Duodenal mucosa (tissue), 2 donors: ENCODE results near the gene PSRC1.
A peak's percentile ranks its signal among the peaks of the same experiment; 100 is the strongest.

ENCODE experiments used
- H3K27ac ChIP-seq: one replicate; pipeline ENCODE4 v1.7.0; 2013; ENCODE audit warnings: low read depth, low read length
- H3K27me3 ChIP-seq, 2 donors: one replicate each; pipeline ENCODE4 v1.7.0; 2013; ENCODE audit warnings: low read length in 2 of 2, control low read depth in 1 of 2; ENCODE audit not compliant: insufficient read depth in 2 of 2, control insufficient read depth in 1 of 2
- H3K36me3 ChIP-seq, 2 donors: one replicate each; pipeline ENCODE4 v1.7.0; 2013; ENCODE audit warnings: low read length in 2 of 2, control low read depth in 1 of 2; ENCODE audit not compliant: insufficient read depth in 2 of 2, control insufficient read depth in 1 of 2
- H3K4me1 ChIP-seq, 2 donors: one replicate each; pipeline ENCODE4 v1.7.0; 2013; ENCODE audit warnings: low read length in 2 of 2, control low read depth in 1 of 2; ENCODE audit not compliant: insufficient read depth in 2 of 2, control insufficient read depth in 1 of 2
- H3K4me3 ChIP-seq, 2 donors: one replicate each; pipeline ENCODE4 v1.7.0; 2013; ENCODE audit warnings: low read length in 2 of 2, low read depth in 1 of 2
- H3K9ac ChIP-seq, 2 donors: one replicate each; pipeline ENCODE4 v1.7.0; 2013; ENCODE audit warnings: low read length in 2 of 2, low read depth in 1 of 2
- H3K9me3 ChIP-seq, 2 donors: one replicate each; pipeline ENCODE4 v1.7.0; 2013; ENCODE audit warnings: low read length in 2 of 2, control low read depth in 1 of 2; ENCODE audit not compliant: control insufficient read depth in 1 of 2

PSRC1 gene

DNA sequence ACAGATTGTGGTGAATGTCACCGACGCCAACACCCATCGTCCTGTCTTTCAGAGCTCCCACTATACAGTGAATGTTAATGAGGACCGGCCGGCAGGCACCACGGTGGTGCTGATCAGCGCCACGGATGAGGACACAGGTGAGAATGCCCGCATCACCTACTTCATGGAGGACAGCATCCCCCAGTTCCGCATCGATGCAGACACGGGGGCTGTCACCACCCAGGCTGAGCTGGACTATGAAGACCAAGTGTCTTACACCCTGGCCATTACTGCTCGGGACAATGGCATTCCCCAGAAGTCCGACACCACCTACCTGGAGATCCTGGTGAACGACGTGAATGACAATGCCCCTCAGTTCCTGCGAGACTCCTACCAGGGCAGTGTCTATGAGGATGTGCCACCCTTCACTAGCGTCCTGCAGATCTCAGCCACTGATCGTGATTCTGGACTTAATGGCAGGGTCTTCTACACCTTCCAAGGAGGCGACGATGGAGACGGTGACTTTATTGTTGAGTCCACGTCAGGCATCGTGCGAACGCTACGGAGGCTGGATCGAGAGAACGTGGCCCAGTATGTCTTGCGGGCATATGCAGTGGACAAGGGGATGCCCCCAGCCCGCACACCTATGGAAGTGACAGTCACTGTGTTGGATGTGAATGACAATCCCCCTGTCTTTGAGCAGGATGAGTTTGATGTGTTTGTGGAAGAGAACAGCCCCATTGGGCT, 30.6 kb downstream of the PSRC1 start:
- Histone ChIP-seq H3K9ac (no peak overlapping the region), H3K9me3 (no peaks in the 10 kb centered on the region), H3K36me3 (no peaks in the 10 kb centered on the region), H3K27me3 (no peaks in the 10 kb centered on the region), H3K27ac (no peak overlapping the region), H3K4me1 (peaks cover 15 to 25% of the 10 kb centered on the region in 2 donors), H3K4me3 (no peak overlapping the region)

DNA sequence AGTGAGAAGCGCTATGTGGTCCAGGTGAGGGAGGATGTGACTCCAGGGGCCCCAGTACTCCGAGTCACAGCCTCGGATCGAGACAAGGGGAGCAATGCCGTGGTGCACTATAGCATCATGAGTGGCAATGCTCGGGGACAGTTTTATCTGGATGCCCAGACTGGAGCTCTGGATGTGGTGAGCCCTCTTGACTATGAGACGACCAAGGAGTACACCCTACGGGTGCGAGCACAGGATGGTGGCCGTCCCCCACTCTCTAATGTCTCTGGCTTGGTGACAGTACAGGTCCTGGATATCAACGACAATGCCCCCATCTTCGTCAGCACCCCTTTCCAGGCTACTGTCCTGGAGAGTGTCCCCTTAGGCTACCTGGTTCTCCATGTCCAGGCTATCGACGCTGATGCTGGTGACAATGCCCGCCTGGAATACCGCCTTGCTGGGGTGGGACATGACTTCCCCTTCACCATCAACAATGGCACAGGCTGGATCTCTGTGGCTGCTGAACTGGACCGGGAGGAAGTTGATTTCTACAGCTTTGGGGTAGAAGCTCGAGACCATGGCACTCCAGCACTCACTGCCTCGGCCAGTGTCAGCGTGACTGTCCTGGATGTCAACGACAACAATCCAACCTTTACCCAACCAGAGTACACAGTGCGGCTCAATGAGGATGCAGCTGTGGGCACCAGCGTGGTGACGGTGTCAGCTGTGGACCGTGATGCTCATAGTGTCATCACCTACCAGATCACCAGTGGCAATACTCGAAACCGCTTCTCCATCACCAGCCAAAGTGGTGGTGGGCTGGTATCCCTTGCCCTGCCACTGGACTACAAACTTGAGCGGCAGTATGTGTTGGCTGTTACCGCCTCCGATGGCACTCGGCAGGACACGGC, 31.4 kb downstream of the PSRC1 start:
- Histone ChIP-seq H3K4me3 (no peak overlapping the region), H3K9me3 (no peaks in the 10 kb centered on the region), H3K27me3 (no peaks in the 10 kb centered on the region), H3K9ac (no peak overlapping the region), H3K4me1 (peaks cover 15 to 25% of the 10 kb centered on the region in 2 donors), H3K36me3 (no peaks in the 10 kb centered on the region), H3K27ac (no peak overlapping the region)

GRCh38 chr1:109250454-109251276, 32.3 kb downstream of the PSRC1 start:
- Histone ChIP-seq H3K4me1 (peaks cover 15 to 25% of the 10 kb centered on the region in 2 donors), H3K4me3 (peak overlapping the region in 1 of 2 donors; percentile 63), H3K9me3 (no peaks in the 10 kb centered on the region), H3K36me3 (no peaks in the 10 kb centered on the region), H3K9ac (peak overlapping the region in 1 of 2 donors; percentile 32), H3K27ac (no peak overlapping the region), H3K27me3 (no peaks in the 10 kb centered on the region)

- Histone ChIP-seq H3K9me3 (no peaks in the 10 kb centered on the region), H3K9ac (peak overlapping the region in 1 of 2 donors; percentile 32), H3K36me3 (no peaks in the 10 kb centered on the region), H3K4me1 (peaks cover 7 to 17% of the 10 kb centered on the region in 2 donors), H3K4me3 (peak overlapping the region; percentile 22 to 63), H3K27ac (no peak overlapping the region), H3K27me3 (no peaks in the 10 kb centered on the region)
Measured at GRCh38 chr1:109249654-109250401, 33.1 kb downstream of the PSRC1 start.

GRCh38 chr1:109248797-109249629, 33.9 kb downstream of the PSRC1 start, which contains the start of gene CELSR2:
Gene CELSR2, plus strand, starts transcription at chr1:109249539. Its CDS starts 541 bp downstream, at chr1:109250080.
- H3K4me3 ChIP-seq, result peak within 1 kb of the TSS; percentile 40 to 65
- no peaks in the 10 kb centered on the region for H3K27me3 ChIP-seq
- H3K4me1 ChIP-seq, result peaks cover 5 to 10% of the 10 kb centered on the region in 2 donors
- H3K27ac ChIP-seq, result no peak within 1 kb of the TSS
- peak within 1 kb of the TSS; percentile 32 to 39 for H3K9ac ChIP-seq
- no peaks in the 10 kb centered on the region for H3K36me3 ChIP-seq
- no peaks in the 10 kb centered on the region for H3K9me3 ChIP-seq

- Histone ChIP-seq H3K27ac (no peak overlapping the region), H3K27me3 (no peaks in the 10 kb centered on the region), H3K4me3 (no peak overlapping the region), H3K4me1 (peaks cover 5% of the 10 kb centered on the region in 2 donors), H3K9ac (no peak overlapping the region), H3K36me3 (no peaks in the 10 kb centered on the region), H3K9me3 (no peaks in the 10 kb centered on the region)
Measured at GRCh38 chr1:109248444-109248796, 34.5 kb downstream of the PSRC1 start.

- Histone ChIP-seq H3K4me3 (no peak overlapping the region), H3K4me1 (peaks cover 5% of the 10 kb centered on the region in 2 donors), H3K9ac (no peak overlapping the region), H3K27me3 (peaks cover 0 to under 1% of the 10 kb centered on the region in 2 donors), H3K27ac (no peak overlapping the region), H3K9me3 (no peaks in the 10 kb centered on the region), H3K36me3 (no peaks in the 10 kb centered on the region)
Measured at GRCh38 chr1:109247401-109248365, 35.3 kb downstream of the PSRC1 start.

DNA sequence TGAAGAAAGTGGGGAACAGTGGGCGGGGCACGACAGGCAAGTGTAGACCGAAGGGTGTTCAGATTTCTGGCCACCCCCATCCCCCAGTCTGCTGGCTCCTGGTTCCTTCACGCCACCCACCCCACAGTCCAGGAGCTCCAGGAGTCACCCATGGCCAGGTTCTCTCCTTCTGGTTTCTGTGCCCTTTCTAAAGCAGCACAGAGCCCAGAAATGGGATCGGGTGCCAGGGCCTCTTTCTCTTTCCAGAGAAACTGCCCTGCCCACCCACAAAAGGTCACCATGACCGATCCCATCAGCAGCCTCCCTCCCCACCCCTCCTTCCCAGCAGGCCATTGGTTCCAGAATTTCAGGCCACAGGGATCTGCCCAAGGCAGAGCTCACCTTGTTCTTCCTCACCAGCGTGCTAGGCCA, 36.8 kb downstream of the PSRC1 start:
- Histone ChIP-seq H3K9ac (no peak overlapping the region), H3K27me3 (peaks cover 0 to 16% of the 10 kb centered on the region in 2 donors), H3K4me3 (no peak overlapping the region), H3K27ac (no peak overlapping the region), H3K9me3 (no peaks in the 10 kb centered on the region), H3K4me1 (peaks cover 10 to 11% of the 10 kb centered on the region in 2 donors), H3K36me3 (no peaks in the 10 kb centered on the region)
